Activated CD4-positive, alpha-beta T cell treated with anti-CD3 and anti-CD28 coated beads, Interleukin-2, amount 10 ng/mL, durations not matched to agents 24 days and 14 days (primary cell): Measurements from ENCODE around the gene CCL28. TPM values are rescaled to one million over a fixed set of nuclear protein-coding genes. Genes with fewer than 3 reads are reported as not detected.
"Not testable (repeated sequence)": the region's sequence is repeated elsewhere in the genome, so short reads cannot be mapped to it uniquely, and the experiment has no call there.

Experiments used
- DNase-seq: peaks from one replicate; pipeline ENCODE4 v3.0.0; 2022
- H3K27ac Mint-ChIP-seq: one replicate; pipeline ENCODE4 v1.8.0; 2022; ENCODE audit warnings: mild to moderate bottlenecking, mixed read lengths
- H3K27me3 Mint-ChIP-seq: one replicate; pipeline ENCODE4 v1.8.0; 2022; ENCODE audit warnings: mixed read lengths
- H3K36me3 Mint-ChIP-seq: one replicate; pipeline ENCODE4 v1.8.0; 2022; ENCODE audit warnings: low read depth, mild to moderate bottlenecking, mixed read lengths
- H3K4me1 Mint-ChIP-seq: one replicate; pipeline ENCODE4 v1.8.0; 2021; ENCODE audit warnings: mixed read lengths
- H3K4me3 Mint-ChIP-seq: one replicate; pipeline ENCODE4 v1.8.0; 2022; ENCODE audit warnings: mild to moderate bottlenecking, moderate library complexity, mixed read lengths
- H3K9me3 Mint-ChIP-seq: one replicate; pipeline ENCODE4 v1.8.0; 2021; ENCODE audit warnings: mixed read lengths
- intact Hi-C: fragments of 100-400 bp; cut with micrococcal nuclease; formaldehyde crosslinking; loops from one replicate; pipeline ENCODE4 v1.15.1; 2023
- total RNA-seq: library from RNA; stranded (reverse); gene quantifications from 2 replicates; pipeline ENCODE4 v1.2.3, GENCODE V29; 2022

The CCL28 gene
- total RNA-seq, 1 donor from 2014 or later = 7.4 TPM

- intact Hi-C loops = no loop called here
- H3K9me3 Mint-ChIP-seq = peaks cover 1% of the 10 kb centered on the region
- H3K4me1 Mint-ChIP-seq = no peaks in the 10 kb centered on the region
- H3K27ac Mint-ChIP-seq = no peak overlapping the region
- H3K4me3 Mint-ChIP-seq = no peak overlapping the region
- no peak for DNase-seq
- peaks cover 4% of the 10 kb centered on the region for H3K27me3 Mint-ChIP-seq
- no peaks in the 10 kb centered on the region for H3K36me3 Mint-ChIP-seq
Observed at GRCh38 chr5:43420241-43420640, 8.1 kb upstream of the CCL28 start.

- Mint-ChIP-seq H3K36me3 (no peaks in the 10 kb centered on the region), H3K27ac (no peak overlapping the region), H3K4me1 (no peaks in the 10 kb centered on the region), H3K9me3 (no peaks in the 10 kb centered on the region), H3K4me3 (no peak overlapping the region), H3K27me3 (peaks cover 4% of the 10 kb centered on the region)
- intact Hi-C loops = no loop called here
- DNase-seq = no peak
Observed at GRCh38 chr5:43418561-43418960, 6.4 kb upstream of the CCL28 start.

GRCh38 chr5:43416803-43417394 lies 4.7 kb upstream of the CCL28 start:
- H3K9me3 Mint-ChIP-seq = no peaks in the 10 kb centered on the region
- intact Hi-C loops = no loop called here
- no peak overlapping the region for H3K4me3 Mint-ChIP-seq
- no peak overlapping the region for H3K27ac Mint-ChIP-seq
- H3K4me1 Mint-ChIP-seq = no peaks in the 10 kb centered on the region
- no peak for DNase-seq
- no peaks in the 10 kb centered on the region for H3K36me3 Mint-ChIP-seq
- H3K27me3 Mint-ChIP-seq = peaks cover 4% of the 10 kb centered on the region

- no peak overlapping the region for H3K27ac Mint-ChIP-seq
- no peak overlapping the region for H3K4me3 Mint-ChIP-seq
- intact Hi-C loops = no loop called here
- H3K36me3 Mint-ChIP-seq = no peaks in the 10 kb centered on the region
- no peak for DNase-seq
- peaks cover 4% of the 10 kb centered on the region for H3K27me3 Mint-ChIP-seq
- H3K9me3 Mint-ChIP-seq = no peaks in the 10 kb centered on the region
- H3K4me1 Mint-ChIP-seq = no peaks in the 10 kb centered on the region
Observed at GRCh38 chr5:43415935-43416802, 4.0 kb upstream of the CCL28 start.

GRCh38 chr5:43413966-43414365 lies 1.8 kb upstream of the CCL28 start:
- intact Hi-C loops = no loop called here
- H3K4me1 Mint-ChIP-seq = no peaks in the 10 kb centered on the region
- H3K27me3 Mint-ChIP-seq = peaks cover 3% of the 10 kb centered on the region
- no peak overlapping the region for H3K27ac Mint-ChIP-seq
- no peaks in the 10 kb centered on the region for H3K9me3 Mint-ChIP-seq
- no peaks in the 10 kb centered on the region for H3K36me3 Mint-ChIP-seq
- DNase-seq = no peak
- no peak overlapping the region for H3K4me3 Mint-ChIP-seq

GRCh38 chr5:43412644-43413043 lies 453 bp upstream of the CCL28 start:
- intact Hi-C loops = no loop called here
- H3K4me1 Mint-ChIP-seq = no peaks in the 10 kb centered on the region
- peaks cover 3% of the 10 kb centered on the region for H3K27me3 Mint-ChIP-seq
- no peaks in the 10 kb centered on the region for H3K9me3 Mint-ChIP-seq
- no peak overlapping the region for H3K27ac Mint-ChIP-seq
- H3K36me3 Mint-ChIP-seq = no peaks in the 10 kb centered on the region
- no peak for DNase-seq
- no peak overlapping the region for H3K4me3 Mint-ChIP-seq

GRCh38 chr5:43411495-43411894 lies 696 bp downstream of the CCL28 start:
- Mint-ChIP-seq H3K27ac (no peak overlapping the region), H3K4me3 (no peak overlapping the region), H3K9me3 (peaks cover 6% of the 10 kb centered on the region), H3K36me3 (no peaks in the 10 kb centered on the region), H3K27me3 (peaks cover 2% of the 10 kb centered on the region), H3K4me1 (no peaks in the 10 kb centered on the region)
- intact Hi-C loops = no loop called here
- DNase-seq = no peak

GRCh38 chr5:43410414-43410813 lies 1.8 kb downstream of the CCL28 start:
- peaks cover 7% of the 10 kb centered on the region for H3K9me3 Mint-ChIP-seq
- no peak for DNase-seq
- H3K27me3 Mint-ChIP-seq = peaks cover 2% of the 10 kb centered on the region
- H3K27ac Mint-ChIP-seq = no peak overlapping the region
- H3K4me3 Mint-ChIP-seq = no peak overlapping the region
- intact Hi-C loops = no loop called here
- no peaks in the 10 kb centered on the region for H3K4me1 Mint-ChIP-seq
- H3K36me3 Mint-ChIP-seq = no peaks in the 10 kb centered on the region

- peaks cover 13% of the 10 kb centered on the region for H3K9me3 Mint-ChIP-seq
- H3K4me1 Mint-ChIP-seq = no peaks in the 10 kb centered on the region
- no peak overlapping the region for H3K27ac Mint-ChIP-seq
- peaks cover 7% of the 10 kb centered on the region for H3K27me3 Mint-ChIP-seq
- H3K4me3 Mint-ChIP-seq = no peak overlapping the region
- intact Hi-C loops = no loop called here
- H3K36me3 Mint-ChIP-seq = peaks cover 4% of the 10 kb centered on the region
- DNase-seq = no peak
Observed at GRCh38 chr5:43409809-43410271, 2.4 kb downstream of the CCL28 start.

GRCh38 chr5:43402524-43403066 lies 9.6 kb downstream of the CCL28 start:
- DNase-seq, H3K27ac Mint-ChIP-seq, H3K4me3 Mint-ChIP-seq, intact Hi-C loops, H3K4me1 Mint-ChIP-seq: not testable (repeated sequence)
- Mint-ChIP-seq H3K36me3 (peaks cover 18% of the 10 kb centered on the region), H3K9me3 (peaks cover 30% of the 10 kb centered on the region), H3K27me3 (peaks cover 12% of the 10 kb centered on the region)

- Mint-ChIP-seq H3K27me3 (peaks cover 12% of the 10 kb centered on the region), H3K27ac (no peak overlapping the region), H3K4me3 (no peak overlapping the region), H3K36me3 (peaks cover 18% of the 10 kb centered on the region), H3K9me3 (peaks cover 24% of the 10 kb centered on the region), H3K4me1 (peaks cover 4% of the 10 kb centered on the region)
- no peak for DNase-seq
- intact Hi-C loops = no loop called here
Observed at GRCh38 chr5:43401827-43402226, 10.4 kb downstream of the CCL28 start.

- Mint-ChIP-seq H3K27me3 (peaks cover 7% of the 10 kb centered on the region), H3K36me3 (peaks cover 16% of the 10 kb centered on the region), H3K4me1 (peaks cover 11% of the 10 kb centered on the region), H3K4me3 (no peak overlapping the region), H3K27ac (no peak overlapping the region), H3K9me3 (peaks cover 20% of the 10 kb centered on the region)
- intact Hi-C loops = no loop called here
- no peak for DNase-seq
Observed at GRCh38 chr5:43400082-43400481, 12.1 kb downstream of the CCL28 start.

GRCh38 chr5:43396762-43397304 lies 15.4 kb downstream of the CCL28 start:
- no peaks in the 10 kb centered on the region for H3K27me3 Mint-ChIP-seq
- DNase-seq = peak; percentile 90
- peaks cover 13% of the 10 kb centered on the region for H3K4me1 Mint-ChIP-seq
- H3K4me3 Mint-ChIP-seq = peak overlapping the region; percentile 98
- intact Hi-C loops = loop anchor here (1.0 to 10.0 kb wide), 4 partner anchors 87 to 389 kb away; partner anchors contain the start of genes C5orf34 and NNT
- peak overlapping the region; percentile 96 for H3K27ac Mint-ChIP-seq
- peaks cover 5% of the 10 kb centered on the region for H3K36me3 Mint-ChIP-seq
- H3K9me3 Mint-ChIP-seq = peaks cover 5% of the 10 kb centered on the region

GRCh38 chr5:43390471-43390870 lies 21.7 kb downstream of the CCL28 start:
- Mint-ChIP-seq H3K4me1 (peaks cover 29% of the 10 kb centered on the region), H3K9me3 (no peaks in the 10 kb centered on the region), H3K4me3 (no peak overlapping the region), H3K27me3 (no peaks in the 10 kb centered on the region), H3K27ac (no peak overlapping the region), H3K36me3 (peaks cover 16% of the 10 kb centered on the region)
- intact Hi-C loops = loop anchor here (10.0 kb wide), 1 partner anchor 124 kb away; the partner anchor contains the start of gene C5orf34
- DNase-seq = no peak
